GM12878 (cell line): Measurements from ENCODE around the gene OSER1. TPM values are rescaled to one million over a fixed set of nuclear protein-coding genes. Genes with fewer than 3 reads are reported as not detected.

Experiments used
- ATF7 ChIP-seq: fragments of 450-650 bp; IDR thresholded peaks from 2 replicates; pipeline ENCODE4 v1.6.1; 2016; ENCODE audit warnings: low read depth, mild to moderate bottlenecking
- BRCA1 ChIP-seq: IDR thresholded peaks from 2 replicates; pipeline ENCODE4 v1.6.1; 2011; ENCODE audit warnings: low read depth, low read length, improper control_type of control experiment
- FOXM1 ChIP-seq: IDR thresholded peaks from 2 replicates; pipeline ENCODE4 v1.6.1; 2012; ENCODE audit warnings: low read depth, mild to moderate bottlenecking, inconsistent platforms, low read length, moderate library complexity
- GABPA ChIP-seq: IDR thresholded peaks from 2 replicates; pipeline ENCODE4 v1.6.1; 2014; ENCODE audit warnings: antibody characterized with exemption, low read depth, mild to moderate bottlenecking, inconsistent platforms
- IRF3 ChIP-seq: fragments of 450-650 bp; IDR thresholded peaks from 2 replicates; pipeline ENCODE4 v1.6.1; 2014; ENCODE audit warnings: mild to moderate bottlenecking
- NFYA ChIP-seq: IDR thresholded peaks from 2 replicates; pipeline ENCODE4 v1.6.1; 2011; ENCODE audit warnings: low read depth, mild to moderate bottlenecking, low read length, improper control_type of control experiment, borderline replicate concordance
- NR2C2 ChIP-seq: IDR thresholded peaks from 2 replicates; pipeline ENCODE4 v1.6.1; 2011; ENCODE audit warnings: borderline replicate concordance, low read depth; ENCODE audit not compliant: control insufficient read depth, insufficient read length
- PAX5 ChIP-seq: IDR thresholded peaks from 2 replicates; pipeline ENCODE4 v1.6.1; 2011; ENCODE audit warnings: low read depth, low read length, borderline replicate concordance
- POLR2AphosphoS2 ChIP-seq: IDR thresholded peaks from 2 replicates; pipeline ENCODE4 v1.6.1; 2011; ENCODE audit warnings: low read depth, mild to moderate bottlenecking, low read length, improper control_type of control experiment, moderate library complexity
- POLR2AphosphoS5 ChIP-seq: IDR thresholded peaks from 2 replicates; pipeline ENCODE4 v1.6.1; 2011; ENCODE audit warnings: mild to moderate bottlenecking, low read length, inconsistent platforms
- PRDM15 ChIP-seq: fragments of 450-650 bp; formaldehyde crosslinking; IDR thresholded peaks from 2 replicates; pipeline ENCODE4 v1.4.0; 2020; ENCODE audit warnings: mild to moderate bottlenecking, moderate library complexity
- RAD51 ChIP-seq: fragments of 450-650 bp; IDR thresholded peaks from 2 replicates; pipeline ENCODE4 v1.6.1; 2016; ENCODE audit warnings: moderate library complexity, mild to moderate bottlenecking, inconsistent platforms
- SMARCA5 ChIP-seq: fragments of 450-650 bp; IDR thresholded peaks from 2 replicates; pipeline ENCODE4 v1.6.1; 2017; ENCODE audit warnings: mild to moderate bottlenecking
- YY1 ChIP-seq: IDR thresholded peaks from 2 replicates; pipeline ENCODE4 v1.6.1; 2011; ENCODE audit warnings: low read depth, mild to moderate bottlenecking, low read length
- ZBTB4 ChIP-seq: fragments of 450-650 bp; formaldehyde crosslinking; IDR thresholded peaks from 2 replicates; pipeline ENCODE4 v1.4.0; 2022; ENCODE audit warnings: mild to moderate bottlenecking, moderate library complexity
- ZNF622 ChIP-seq: fragments of 450-650 bp; IDR thresholded peaks from 2 replicates; pipeline ENCODE4 v1.6.1; 2017; ENCODE audit warnings: mild to moderate bottlenecking, inconsistent platforms
- ZNF687 ChIP-seq: fragments of 450-650 bp; IDR thresholded peaks from 2 replicates; pipeline ENCODE4 v1.6.1; 2017; ENCODE audit warnings: mild to moderate bottlenecking, moderate library complexity
- ZZZ3 ChIP-seq: IDR thresholded peaks from 2 replicates; pipeline ENCODE4 v1.6.1; 2011; ENCODE audit warnings: low read depth; ENCODE audit not compliant: control insufficient read depth, insufficient read length
- polyA plus RNA-seq, 11 experiments: library from polyadenylated mRNA; depleted of rRNA in 4 of 11; unstranded in 6 of 11; stranded (reverse) in 5 of 11; fragments of >200 nt; fragmentation: Nextera tagmentation in 4 of 11; fragmentation: Illumina TruSeq in 1 of 11; extraction: Ambion mirVana in 4 of 11; extraction: Trizol in 1 of 11; gene quantifications; 1 replicate in 1 of 11; 2 replicates in 10 of 11; pipeline versions ENCODE4 v1.2.1 to v1.2.3, GENCODE V29; 2011 to 2016; ENCODE audit warnings: inconsistent platforms in 2 of 11, missing spikeins in 2 of 11, low read depth in 1 of 11
- total RNA-seq, 4 experiments: library from RNA; depleted of rRNA in 3 of 4; stranded (reverse); fragments of >200 nt in 3 of 4; fragmentation: Illumina TruSeq in 1 of 4; extraction: Trizol in 1 of 4; gene quantifications; 2 replicates each; pipeline versions ENCODE4 v1.2.1 to v1.2.3, GENCODE V29; 2013 to 2021

OSER1 gene
- total and polyA plus RNA-seq, 10 of the 15 experiments (the other 5 are each of a cell fraction or from before 2014, with no cell fraction given), result 19.3 to 63.8 (median 28.4) TPM

- TF ChIP-seq PRDM15 (CRISPR knock-in tag) (no peak), IRF3 (no peak), SMARCA5 (no peak), NFYA (no peak), ZNF622 (no peak), BRCA1 (no peak), FOXM1 (no peak), ATF7 (peak; percentile 90), GABPA (peak; percentile 79), RAD51 (peak; percentile 83), ZZZ3 (no peak), ZBTB4 (no peak), ZNF687 (peak; percentile 26), POLR2AphosphoS2 (peak; percentile 56; the same call in 1 of the 2 replicates), POLR2AphosphoS5 (peak; percentile 86), NR2C2 (no peak), PAX5 (no peak), YY1 (0 out of 2 replicates have a peak, but pooled peaks have one; percentile 16)
Measured at GRCh38 chr20:44210406-44211176, at the start of gene OSER1 (continued).
